ENCODE results near the gene CYP4F22.
"Not testable (repeated sequence)": the region's sequence is repeated elsewhere in the genome, so short reads cannot be mapped to it uniquely, and the experiment has no call there.

Gene CYP4F22

GRCh38 chr19:15583346-15583745, 75.0 kb downstream of the CYP4F22 start:
- DNase-seq: no peak

- DNase-seq: no peak
Measured at GRCh38 chr19:15584095-15584494, 75.8 kb downstream of the CYP4F22 start.

- peak; percentile 84 for DNase-seq
Measured at GRCh38 chr19:15584541-15585115, 76.3 kb downstream of the CYP4F22 start.

GRCh38 chr19:15587663-15588062, 79.3 kb downstream of the CYP4F22 start:
- DNase-seq: no peak

- DNase-seq: no peak
Measured at GRCh38 chr19:15588265-15588664, 79.9 kb downstream of the CYP4F22 start.

GRCh38 chr19:15589760-15590451, 81.6 kb downstream of the CYP4F22 start:
- DNase-seq: no peak

- no peak for DNase-seq
Measured at GRCh38 chr19:15591796-15592195, 83.5 kb downstream of the CYP4F22 start.

GRCh38 chr19:15592506-15592905, 84.2 kb downstream of the CYP4F22 start:
- DNase-seq: not testable (repeated sequence)

GRCh38 chr19:15593766-15594165, 85.4 kb downstream of the CYP4F22 start:
- DNase-seq: not testable (repeated sequence)

GRCh38 chr19:15595069-15595468, 86.7 kb downstream of the CYP4F22 start:
- no peak for DNase-seq
